HEK293 (cell line): ENCODE data around the gene BIRC5.

Experiments used
- CTCF ChIA-PET: fragments of 350-600 bp; formaldehyde crosslinking; extraction: SDS; loops from one replicate; lab custom pipeline; 2021; ENCODE audit warnings: antibody characterized with exemption; lab: Yijun Ruan, JAX
- POLR2A ChIA-PET: fragments of 300-600 bp; formaldehyde crosslinking; extraction: SDS; loops from one replicate; lab custom pipeline; 2020; ENCODE audit warnings: antibody characterized with exemption, inconsistent platforms; lab: Yijun Ruan, JAX
- H3K27ac ChIP-seq: fragments of 200-500 bp; sonication (Bioruptor generic); 2 replicates; pipeline ENCODE4 v1.5.1; 2014; ENCODE audit warnings: low read depth, low read length, control low read depth, inconsistent platforms; ENCODE audit errors: extremely low read depth
- H3K36me3 ChIP-seq, 2 experiments: fragments of 200-500 bp in 1 of 2; sonication (Bioruptor generic) in 1 of 2; 1 replicate in 1 of 2; 2 replicates in 1 of 2; pipeline ENCODE4 v1.5.1; 2014 to 2017; ENCODE audit warnings: inconsistent platforms in 2 of 2, low read length in 2 of 2; ENCODE audit not compliant: control insufficient read depth in 2 of 2, insufficient read depth in 1 of 2
- H3K4me1 ChIP-seq: fragments of 200-500 bp; sonication (Bioruptor generic); 2 replicates; pipeline ENCODE4 v1.5.1; 2014; ENCODE audit warnings: mild to moderate bottlenecking, low read length, inconsistent platforms; ENCODE audit not compliant: control insufficient read depth, insufficient read depth
- H3K4me3 ChIP-seq: 2 replicates; pipeline ENCODE4 v1.5.1; 2011; ENCODE audit warnings: low read depth, mild to moderate bottlenecking, control low read depth, low read length, moderate library complexity
- H3K9me3 ChIP-seq: fragments of 200-500 bp; sonication (Bioruptor generic); 2 replicates; pipeline ENCODE4 v1.5.1; 2014; ENCODE audit warnings: low read depth, low read length, inconsistent platforms; ENCODE audit not compliant: control insufficient read depth, insufficient read depth
- CTCF ChIP-seq: fragments of 450-650 bp; formaldehyde crosslinking; IDR thresholded peaks from 2 replicates; pipeline ENCODE4 v1.5.1; 2016; ENCODE audit warnings: missing biosample characterization, missing genetic modification characterization
- ELK4 ChIP-seq: IDR thresholded peaks from 2 replicates; pipeline ENCODE4 v1.6.1; 2011; ENCODE audit warnings: mild to moderate bottlenecking, low read depth, low read length, borderline replicate concordance
- KLF1 ChIP-seq: fragments of 450-650 bp; formaldehyde crosslinking; IDR thresholded peaks from 2 replicates; pipeline ENCODE4 v1.5.1; 2016; ENCODE audit warnings: missing biosample characterization, missing genetic modification characterization
- MZF1 ChIP-seq: fragments of 450-650 bp; formaldehyde crosslinking; IDR thresholded peaks from 2 replicates; pipeline ENCODE4 v1.5.1; 2017; ENCODE audit warnings: missing biosample characterization, missing genetic modification characterization, borderline replicate concordance
- PATZ1 ChIP-seq: fragments of 450-650 bp; formaldehyde crosslinking; IDR thresholded peaks from 2 replicates; pipeline ENCODE4 v1.5.1; 2016; ENCODE audit warnings: missing biosample characterization, missing genetic modification characterization
- PRDM6 ChIP-seq: fragments of 450-650 bp; formaldehyde crosslinking; IDR thresholded peaks from 2 replicates; pipeline ENCODE4 v1.5.1; 2017; ENCODE audit warnings: missing biosample characterization, missing genetic modification characterization
- REPIN1 ChIP-seq: fragments of 450-650 bp; formaldehyde crosslinking; IDR thresholded peaks from 2 replicates; pipeline ENCODE4 v1.5.1; 2017; ENCODE audit warnings: missing biosample characterization, missing genetic modification characterization, low read depth
- ZBTB1 ChIP-seq: fragments of 450-650 bp; formaldehyde crosslinking; IDR thresholded peaks from 2 replicates; pipeline ENCODE4 v1.5.1; 2016; ENCODE audit warnings: missing biosample characterization, missing genetic modification characterization
- ZNF169 ChIP-seq: fragments of 450-650 bp; formaldehyde crosslinking; IDR thresholded peaks from 2 replicates; pipeline ENCODE4 v1.5.1; 2016; ENCODE audit warnings: missing biosample characterization, missing genetic modification characterization
- ZNF174 ChIP-seq: fragments of 450-650 bp; formaldehyde crosslinking; IDR thresholded peaks from 2 replicates; pipeline ENCODE4 v1.5.0; 2017; ENCODE audit warnings: missing biosample characterization, mild to moderate bottlenecking, missing genetic modification characterization
- ZNF311 ChIP-seq: fragments of 450-650 bp; formaldehyde crosslinking; IDR thresholded peaks from 2 replicates; pipeline ENCODE4 v1.5.1; 2017; ENCODE audit warnings: missing biosample characterization, missing genetic modification characterization, borderline replicate concordance
- ZNF621 ChIP-seq: fragments of 450-650 bp; formaldehyde crosslinking; IDR thresholded peaks from 2 replicates; pipeline ENCODE4 v1.5.1; 2017; ENCODE audit warnings: missing biosample characterization, missing genetic modification characterization
- ZNF677 ChIP-seq: fragments of 450-650 bp; IDR thresholded peaks from 2 replicates; pipeline ENCODE4 v1.5.0; 2018; ENCODE audit warnings: missing biosample characterization, mild to moderate bottlenecking, missing genetic modification characterization, moderate library complexity
- TF ChIP-seq, protein P1 (sequence below): fragments of 450-650 bp; formaldehyde crosslinking; IDR thresholded peaks from 2 replicates; pipeline ENCODE4 v1.5.1; 2016; ENCODE audit warnings: missing biosample characterization, missing genetic modification characterization, borderline replicate concordance
- TF ChIP-seq, protein P2 (sequence below): fragments of 450-650 bp; formaldehyde crosslinking; IDR thresholded peaks from 2 replicates; pipeline ENCODE4 v1.5.1; 2017; ENCODE audit warnings: missing biosample characterization, mild to moderate bottlenecking, missing genetic modification characterization, moderate library complexity

Gene BIRC5

DNA sequence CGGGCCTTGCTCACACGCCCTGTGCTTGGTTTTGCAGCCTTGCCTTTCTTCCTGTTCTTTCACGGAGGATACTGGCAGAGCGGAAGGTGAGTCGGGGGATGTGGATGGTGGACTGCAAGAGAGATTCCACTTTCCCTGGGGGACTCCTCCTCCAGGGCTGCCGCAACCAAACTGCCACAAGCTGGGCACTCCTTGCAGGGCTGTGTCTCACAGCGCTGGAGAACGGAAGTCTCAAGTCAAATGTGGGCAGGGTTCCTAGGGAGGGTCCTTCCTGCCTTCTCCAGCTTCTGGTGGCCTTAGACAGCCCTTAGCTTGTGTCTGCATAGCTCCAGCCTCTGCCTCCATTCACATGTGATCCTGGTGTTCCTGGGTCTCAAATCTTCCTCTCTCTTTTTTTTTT lies 11.4 kb upstream of the BIRC5 start:
- TF ChIP-seq KLF1 (tag by site-specific recombination) (no peak), PATZ1 (tag by site-specific recombination) (no peak), ZNF677 (tag by site-specific recombination) (no peak), ZNF621 (tag by site-specific recombination) (no peak), MZF1 (no peak), ZBTB1 (tag by site-specific recombination) (no peak), ZNF174 (tag by site-specific recombination) (no peak), CTCF (tag by site-specific recombination) (no peak), PRDM6 (tag by site-specific recombination) (no peak), ZNF311 (tag by site-specific recombination) (no peak), ELK4 (no peak), ZNF169 (tag by site-specific recombination) (no peak), REPIN1 (no peak)
- TF ChIP-seq, protein P1, sequence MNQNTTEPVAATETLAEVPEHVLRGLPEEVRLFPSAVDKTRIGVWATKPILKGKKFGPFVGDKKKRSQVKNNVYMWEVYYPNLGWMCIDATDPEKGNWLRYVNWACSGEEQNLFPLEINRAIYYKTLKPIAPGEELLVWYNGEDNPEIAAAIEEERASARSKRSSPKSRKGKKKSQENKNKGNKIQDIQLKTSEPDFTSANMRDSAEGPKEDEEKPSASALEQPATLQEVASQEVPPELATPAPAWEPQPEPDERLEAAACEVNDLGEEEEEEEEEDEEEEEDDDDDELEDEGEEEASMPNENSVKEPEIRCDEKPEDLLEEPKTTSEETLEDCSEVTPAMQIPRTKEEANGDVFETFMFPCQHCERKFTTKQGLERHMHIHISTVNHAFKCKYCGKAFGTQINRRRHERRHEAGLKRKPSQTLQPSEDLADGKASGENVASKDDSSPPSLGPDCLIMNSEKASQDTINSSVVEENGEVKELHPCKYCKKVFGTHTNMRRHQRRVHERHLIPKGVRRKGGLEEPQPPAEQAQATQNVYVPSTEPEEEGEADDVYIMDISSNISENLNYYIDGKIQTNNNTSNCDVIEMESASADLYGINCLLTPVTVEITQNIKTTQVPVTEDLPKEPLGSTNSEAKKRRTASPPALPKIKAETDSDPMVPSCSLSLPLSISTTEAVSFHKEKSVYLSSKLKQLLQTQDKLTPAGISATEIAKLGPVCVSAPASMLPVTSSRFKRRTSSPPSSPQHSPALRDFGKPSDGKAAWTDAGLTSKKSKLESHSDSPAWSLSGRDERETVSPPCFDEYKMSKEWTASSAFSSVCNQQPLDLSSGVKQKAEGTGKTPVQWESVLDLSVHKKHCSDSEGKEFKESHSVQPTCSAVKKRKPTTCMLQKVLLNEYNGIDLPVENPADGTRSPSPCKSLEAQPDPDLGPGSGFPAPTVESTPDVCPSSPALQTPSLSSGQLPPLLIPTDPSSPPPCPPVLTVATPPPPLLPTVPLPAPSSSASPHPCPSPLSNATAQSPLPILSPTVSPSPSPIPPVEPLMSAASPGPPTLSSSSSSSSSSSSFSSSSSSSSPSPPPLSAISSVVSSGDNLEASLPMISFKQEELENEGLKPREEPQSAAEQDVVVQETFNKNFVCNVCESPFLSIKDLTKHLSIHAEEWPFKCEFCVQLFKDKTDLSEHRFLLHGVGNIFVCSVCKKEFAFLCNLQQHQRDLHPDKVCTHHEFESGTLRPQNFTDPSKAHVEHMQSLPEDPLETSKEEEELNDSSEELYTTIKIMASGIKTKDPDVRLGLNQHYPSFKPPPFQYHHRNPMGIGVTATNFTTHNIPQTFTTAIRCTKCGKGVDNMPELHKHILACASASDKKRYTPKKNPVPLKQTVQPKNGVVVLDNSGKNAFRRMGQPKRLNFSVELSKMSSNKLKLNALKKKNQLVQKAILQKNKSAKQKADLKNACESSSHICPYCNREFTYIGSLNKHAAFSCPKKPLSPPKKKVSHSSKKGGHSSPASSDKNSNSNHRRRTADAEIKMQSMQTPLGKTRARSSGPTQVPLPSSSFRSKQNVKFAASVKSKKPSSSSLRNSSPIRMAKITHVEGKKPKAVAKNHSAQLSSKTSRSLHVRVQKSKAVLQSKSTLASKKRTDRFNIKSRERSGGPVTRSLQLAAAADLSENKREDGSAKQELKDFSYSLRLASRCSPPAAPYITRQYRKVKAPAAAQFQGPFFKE (tag by site-specific recombination): no peak
- TF ChIP-seq, protein P2, sequence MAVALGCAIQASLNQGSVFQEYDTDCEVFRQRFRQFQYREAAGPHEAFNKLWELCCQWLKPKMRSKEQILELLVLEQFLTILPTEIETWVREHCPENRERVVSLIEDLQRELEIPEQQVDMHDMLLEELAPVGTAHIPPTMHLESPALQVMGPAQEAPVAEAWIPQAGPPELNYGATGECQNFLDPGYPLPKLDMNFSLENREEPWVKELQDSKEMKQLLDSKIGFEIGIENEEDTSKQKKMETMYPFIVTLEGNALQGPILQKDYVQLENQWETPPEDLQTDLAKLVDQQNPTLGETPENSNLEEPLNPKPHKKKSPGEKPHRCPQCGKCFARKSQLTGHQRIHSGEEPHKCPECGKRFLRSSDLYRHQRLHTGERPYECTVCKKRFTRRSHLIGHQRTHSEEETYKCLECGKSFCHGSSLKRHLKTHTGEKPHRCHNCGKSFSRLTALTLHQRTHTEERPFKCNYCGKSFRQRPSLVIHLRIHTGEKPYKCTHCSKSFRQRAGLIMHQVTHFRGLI (tag by site-specific recombination): no peak
- no peaks in the 10 kb centered on the region for H3K4me1 ChIP-seq
- no peaks in the 10 kb centered on the region for H3K9me3 ChIP-seq
- H3K36me3 ChIP-seq: peaks cover 10 to 48% of the 10 kb centered on the region in 2 experiments; a peak in 2 of 3 replicates
- H3K4me3 ChIP-seq: no peak overlapping the region
- CTCF ChIA-PET: interaction anchor here (0.6 to 1.4 kb wide), 2 partner anchors 15 to 29 kb away, joined by 3 to 4 read pairs; partner anchors contain the start of gene AFMID
- no peak overlapping the region for H3K27ac ChIP-seq
- POLR2A ChIA-PET: interaction anchor here (0.9 to 1.3 kb wide), 3 partner anchors 10 to 30 kb away, joined by 3 to 5 read pairs (median 3); partner anchors contain the start of genes AFMID and TK1
